Transverse colon (tissue), 4 donors: Measurements from ENCODE around the gene PPP3CA.

ENCODE experiments used
- POLR2AphosphoS5 ChIP-seq, 3 donors: sonication (generic); formaldehyde crosslinking; IDR thresholded peaks; one replicate each; pipeline ENCODE4 v1.6.1; 2016; ENCODE audit warnings: antibody characterized with exemption in 3 of 3
- TF ChIP-seq, protein P1 (sequence below), 5 experiments: fragments of 200-600 bp in 3 of 5; fragments of 450-650 bp in 2 of 5; sonication (generic) in 3 of 5; IDR thresholded peaks; 1 replicate in 2 of 5; 2 replicates in 3 of 5; pipeline ENCODE4 v1.5.1; 2016 to 2017; ENCODE audit warnings: antibody characterized with exemption in 5 of 5, inconsistent platforms in 3 of 5, mild to moderate bottlenecking in 2 of 5, moderate library complexity in 1 of 5

DNA sequence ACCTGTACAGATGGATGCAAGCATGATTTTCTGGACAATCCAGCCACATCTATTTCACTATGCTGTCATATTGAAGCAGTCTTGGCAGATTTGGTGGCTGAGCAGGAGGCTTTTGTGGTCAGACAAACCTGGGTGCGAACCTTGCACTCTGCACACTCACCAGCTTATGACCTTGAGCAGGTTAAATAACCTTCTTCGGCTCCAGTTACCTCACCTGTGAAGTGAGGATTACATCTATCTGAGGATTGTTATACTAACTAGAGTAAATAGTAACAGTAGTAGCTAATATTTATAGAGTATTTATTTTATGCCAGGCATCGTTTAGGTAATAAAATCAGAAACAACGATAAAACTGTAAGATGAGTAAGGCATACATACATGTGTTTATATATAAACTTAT is 150.0 kb downstream of the PPP3CA start:
- TF ChIP-seq, protein P1, sequence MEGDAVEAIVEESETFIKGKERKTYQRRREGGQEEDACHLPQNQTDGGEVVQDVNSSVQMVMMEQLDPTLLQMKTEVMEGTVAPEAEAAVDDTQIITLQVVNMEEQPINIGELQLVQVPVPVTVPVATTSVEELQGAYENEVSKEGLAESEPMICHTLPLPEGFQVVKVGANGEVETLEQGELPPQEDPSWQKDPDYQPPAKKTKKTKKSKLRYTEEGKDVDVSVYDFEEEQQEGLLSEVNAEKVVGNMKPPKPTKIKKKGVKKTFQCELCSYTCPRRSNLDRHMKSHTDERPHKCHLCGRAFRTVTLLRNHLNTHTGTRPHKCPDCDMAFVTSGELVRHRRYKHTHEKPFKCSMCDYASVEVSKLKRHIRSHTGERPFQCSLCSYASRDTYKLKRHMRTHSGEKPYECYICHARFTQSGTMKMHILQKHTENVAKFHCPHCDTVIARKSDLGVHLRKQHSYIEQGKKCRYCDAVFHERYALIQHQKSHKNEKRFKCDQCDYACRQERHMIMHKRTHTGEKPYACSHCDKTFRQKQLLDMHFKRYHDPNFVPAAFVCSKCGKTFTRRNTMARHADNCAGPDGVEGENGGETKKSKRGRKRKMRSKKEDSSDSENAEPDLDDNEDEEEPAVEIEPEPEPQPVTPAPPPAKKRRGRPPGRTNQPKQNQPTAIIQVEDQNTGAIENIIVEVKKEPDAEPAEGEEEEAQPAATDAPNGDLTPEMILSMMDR (IDR thresholded peaks at IDR 0.05) = no peak
- no peak for TF ChIP-seq POLR2AphosphoS5 (IDR thresholded peaks at IDR 0.05)
